RCC 7860 (cell line): ENCODE measurements around the gene SLC34A1.

ENCODE experiments used
- DNase-seq: peaks from one replicate; pipeline ENCODE4 v3.0.0-alpha.2; 2015; ENCODE audit warnings: low spot score
- FAIRE-seq: peaks from 2 replicates; lab custom pipeline; 2012; peaks lifted over from hg19 to GRCh38; lab: Jason Lieb, UNC

SLC34A1 gene

DNA sequence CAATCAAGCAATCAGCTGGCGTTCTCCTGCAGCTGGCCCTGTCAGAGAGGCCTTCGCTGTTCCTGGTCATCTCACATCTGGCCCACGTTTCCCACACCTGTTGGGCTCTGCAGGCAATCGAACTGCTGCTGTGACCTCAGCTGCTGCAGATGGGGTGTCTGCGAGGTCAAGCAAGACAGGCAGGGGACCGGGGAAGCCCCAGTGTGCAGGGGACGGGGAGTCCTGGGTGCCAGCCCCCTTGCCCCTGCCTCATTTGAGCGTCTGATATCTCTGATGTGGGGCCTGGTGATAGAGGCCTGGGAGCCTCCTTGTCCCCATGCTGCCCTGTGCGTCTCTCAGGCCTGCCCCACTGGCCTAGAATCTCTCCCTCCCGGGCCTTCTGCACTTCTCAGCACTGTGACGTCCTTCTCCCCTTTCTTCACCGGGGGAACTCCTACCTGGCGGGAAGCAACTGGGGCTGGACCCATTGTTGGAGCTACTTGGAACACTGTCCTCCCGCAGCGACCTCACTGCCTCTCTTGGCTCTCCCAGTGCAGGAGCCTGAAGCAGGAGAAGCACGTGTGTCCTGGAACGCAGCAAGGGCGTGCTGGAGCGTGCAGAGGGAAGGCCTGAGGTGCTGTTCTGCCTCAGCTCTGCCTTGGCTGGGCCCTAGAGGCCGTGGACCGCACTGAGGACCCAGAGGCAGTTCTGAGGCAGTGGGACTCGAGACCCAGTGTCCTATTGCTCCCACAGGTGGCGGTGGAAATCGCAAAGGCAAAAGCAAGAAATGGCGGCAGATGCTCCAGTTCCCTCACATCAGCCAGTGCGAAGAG lies 46.1 kb downstream of the SLC34A1 start:
- no peak for FAIRE-seq
- no peak for DNase-seq

DNA sequence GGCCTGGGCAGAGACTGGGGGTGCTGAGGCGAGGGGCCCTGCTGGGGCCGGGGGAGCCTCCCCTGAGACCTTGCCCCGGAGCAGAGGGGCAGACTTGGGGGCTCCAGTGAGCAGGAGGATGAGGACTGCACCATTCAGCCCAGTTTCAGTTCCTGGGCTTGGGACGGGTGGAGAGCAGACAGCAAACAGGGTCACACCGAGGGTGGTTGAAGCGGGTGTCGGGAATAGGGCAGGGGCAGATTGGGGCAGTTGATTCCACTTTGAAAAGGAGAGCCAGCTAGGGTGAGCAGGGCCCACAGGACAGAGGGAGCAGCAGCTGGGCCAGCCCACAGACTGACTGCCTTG lies 46.7 kb downstream of the SLC34A1 start:
- DNase-seq = no peak
- no peak for FAIRE-seq

DNA sequence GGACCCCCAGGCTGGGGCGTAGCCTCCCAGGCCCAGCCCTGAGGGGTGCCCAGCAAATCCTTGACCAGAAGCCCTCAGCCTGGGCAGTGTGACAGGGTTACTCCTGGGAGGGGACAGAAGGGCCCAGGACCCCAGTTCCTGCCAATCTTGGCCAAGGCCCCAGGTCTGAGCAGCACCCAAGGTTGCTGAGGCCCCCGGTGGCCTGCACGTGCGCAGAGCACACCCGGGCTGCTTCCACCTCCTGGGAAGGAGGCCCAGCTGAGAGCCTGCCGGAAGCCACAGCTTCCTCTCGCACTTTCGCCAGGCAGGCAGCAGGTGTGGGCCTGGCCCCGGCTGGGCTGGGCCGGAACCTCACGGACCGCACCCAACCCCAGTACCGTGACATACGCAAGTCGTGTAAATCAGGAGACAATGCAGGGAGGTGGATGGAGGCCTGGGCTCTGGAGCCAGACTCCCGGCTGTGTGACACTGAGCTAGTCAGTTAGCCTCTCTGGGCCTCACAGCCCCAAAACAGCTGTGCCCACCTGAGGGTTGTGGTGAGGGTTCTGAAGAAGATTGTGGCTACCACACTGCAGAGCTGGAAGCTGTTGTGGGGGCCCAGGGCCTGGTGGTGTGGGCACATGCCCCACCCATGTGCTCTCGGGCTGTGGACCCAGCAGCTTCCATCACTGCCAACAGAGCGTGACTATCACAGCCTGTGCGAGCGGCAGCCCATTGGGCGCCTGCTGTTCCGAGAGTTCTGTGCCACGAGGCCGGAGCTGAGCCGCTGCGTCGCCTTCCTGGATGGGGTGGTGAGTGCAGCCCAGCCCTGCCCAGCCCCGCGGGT lies 47.3 kb downstream of the SLC34A1 start:
- FAIRE-seq = no peak
- DNase-seq = no peak

DNA sequence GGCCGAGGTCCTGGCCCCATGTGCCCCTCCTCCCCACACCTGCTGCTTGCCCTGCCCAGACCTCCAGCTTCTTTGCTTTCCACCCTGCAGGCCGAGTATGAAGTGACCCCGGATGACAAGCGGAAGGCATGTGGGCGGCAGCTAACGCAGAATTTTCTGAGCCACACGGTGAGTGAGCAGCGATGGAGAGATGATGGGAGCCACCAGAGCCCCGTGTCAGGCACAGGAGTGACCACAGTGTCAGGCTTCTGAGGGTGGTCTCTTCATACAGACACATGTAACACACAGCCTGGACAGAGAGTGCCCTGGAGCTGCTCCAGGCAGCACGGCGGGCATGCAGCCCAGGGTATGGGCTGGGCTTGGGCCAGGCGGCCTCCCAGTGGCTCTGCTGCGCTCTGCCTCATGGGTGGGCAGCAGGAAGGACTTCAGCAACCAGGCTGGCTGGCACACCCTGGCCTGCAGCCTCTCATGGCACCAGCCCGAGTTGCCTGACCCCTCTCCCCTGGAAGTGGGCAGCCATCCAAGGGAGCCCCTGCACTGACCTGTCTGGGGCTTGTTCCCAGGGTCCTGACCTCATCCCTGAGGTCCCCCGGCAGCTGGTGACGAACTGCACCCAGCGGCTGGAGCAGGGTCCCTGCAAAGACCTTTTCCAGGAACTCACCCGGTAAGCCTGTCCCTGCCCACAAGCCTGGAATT lies 48.1 kb downstream of the SLC34A1 start:
- FAIRE-seq (no peak), DNase-seq (no peak)

DNA sequence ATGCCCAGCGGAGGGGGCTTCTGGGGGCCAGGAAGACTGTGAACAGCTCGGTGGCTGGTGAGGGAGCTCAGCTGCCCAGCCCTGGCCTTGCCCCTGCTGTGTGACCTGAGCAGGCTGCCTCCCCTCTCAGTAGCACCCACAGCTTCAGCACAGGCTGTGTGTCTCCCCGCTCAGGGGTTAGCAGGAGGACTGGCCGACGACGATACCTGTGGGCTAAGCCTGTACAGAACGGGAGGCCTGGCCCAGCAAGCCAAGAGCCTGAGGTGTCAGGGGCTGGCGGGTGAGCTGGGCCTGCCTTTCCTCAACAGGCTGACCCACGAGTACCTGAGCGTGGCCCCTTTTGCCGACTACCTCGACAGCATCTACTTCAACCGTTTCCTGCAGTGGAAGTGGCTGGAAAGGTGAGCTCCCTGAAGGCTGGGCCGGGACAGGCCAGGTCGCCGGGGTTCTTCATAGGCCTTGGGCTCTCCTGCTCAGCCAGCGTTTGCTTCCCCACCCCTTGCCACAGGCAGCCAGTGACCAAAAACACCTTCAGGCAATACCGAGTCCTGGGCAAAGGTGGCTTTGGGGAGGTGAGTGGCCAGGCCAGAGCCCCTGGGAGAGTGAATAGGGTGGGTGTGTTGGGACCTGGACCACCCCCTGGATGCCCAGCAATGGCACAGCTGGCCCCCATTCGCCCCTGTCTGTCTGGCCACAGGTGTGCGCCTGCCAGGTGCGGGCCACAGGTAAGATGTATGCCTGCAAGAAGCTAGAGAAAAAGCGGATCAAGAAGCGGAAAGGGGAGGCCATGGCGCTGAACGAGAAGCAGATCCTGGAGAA lies 48.8 kb downstream of the SLC34A1 start:
- DNase-seq (no peak), FAIRE-seq (no peak)

DNA sequence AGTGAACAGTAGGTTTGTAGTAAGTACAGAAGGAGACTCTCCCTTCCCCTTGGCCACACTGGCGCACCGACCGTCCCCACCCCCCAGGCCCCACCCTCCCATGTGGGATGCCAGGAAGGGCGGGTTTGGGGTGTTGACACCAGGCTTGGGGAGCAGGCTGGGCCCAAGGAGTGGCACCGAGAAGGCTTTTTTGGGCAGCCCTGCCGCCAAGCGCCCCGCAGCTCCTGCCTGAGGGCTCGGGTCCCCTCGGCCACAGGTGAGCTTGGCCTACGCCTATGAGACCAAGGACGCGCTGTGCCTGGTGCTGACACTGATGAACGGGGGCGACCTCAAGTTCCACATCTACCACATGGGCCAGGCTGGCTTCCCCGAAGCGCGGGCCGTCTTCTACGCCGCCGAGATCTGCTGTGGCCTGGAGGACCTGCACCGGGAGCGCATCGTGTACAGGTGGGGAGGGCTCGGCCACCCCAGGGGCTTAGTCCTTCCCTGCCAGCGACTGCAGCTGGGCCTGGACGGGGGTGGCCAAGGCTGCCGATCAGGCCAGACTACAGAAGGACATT lies 49.5 kb downstream of the SLC34A1 start:
- DNase-seq = no peak
- no peak for FAIRE-seq

DNA sequence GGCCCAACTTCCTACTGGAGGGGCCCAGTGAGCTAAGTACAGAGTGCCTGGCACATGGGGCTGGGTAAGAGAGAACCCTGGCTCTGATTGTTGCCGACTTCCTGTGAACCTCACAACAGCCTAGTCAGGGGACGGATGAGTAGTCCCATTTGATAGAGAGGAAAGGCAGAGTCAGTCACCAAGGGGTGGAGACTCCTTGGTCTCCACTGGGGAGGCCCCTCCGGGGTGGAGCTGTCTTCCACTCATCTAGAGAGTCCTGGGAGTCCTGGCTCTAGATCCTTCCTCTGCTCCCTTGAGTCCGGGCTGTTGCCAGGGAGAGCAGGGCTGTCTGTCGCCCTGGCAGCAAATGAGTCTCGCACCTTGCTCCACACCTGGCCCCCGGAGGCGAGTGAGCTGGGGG lies 50.2 kb downstream of the SLC34A1 start:
- DNase-seq (peak; percentile 69), FAIRE-seq (no peak)

DNA sequence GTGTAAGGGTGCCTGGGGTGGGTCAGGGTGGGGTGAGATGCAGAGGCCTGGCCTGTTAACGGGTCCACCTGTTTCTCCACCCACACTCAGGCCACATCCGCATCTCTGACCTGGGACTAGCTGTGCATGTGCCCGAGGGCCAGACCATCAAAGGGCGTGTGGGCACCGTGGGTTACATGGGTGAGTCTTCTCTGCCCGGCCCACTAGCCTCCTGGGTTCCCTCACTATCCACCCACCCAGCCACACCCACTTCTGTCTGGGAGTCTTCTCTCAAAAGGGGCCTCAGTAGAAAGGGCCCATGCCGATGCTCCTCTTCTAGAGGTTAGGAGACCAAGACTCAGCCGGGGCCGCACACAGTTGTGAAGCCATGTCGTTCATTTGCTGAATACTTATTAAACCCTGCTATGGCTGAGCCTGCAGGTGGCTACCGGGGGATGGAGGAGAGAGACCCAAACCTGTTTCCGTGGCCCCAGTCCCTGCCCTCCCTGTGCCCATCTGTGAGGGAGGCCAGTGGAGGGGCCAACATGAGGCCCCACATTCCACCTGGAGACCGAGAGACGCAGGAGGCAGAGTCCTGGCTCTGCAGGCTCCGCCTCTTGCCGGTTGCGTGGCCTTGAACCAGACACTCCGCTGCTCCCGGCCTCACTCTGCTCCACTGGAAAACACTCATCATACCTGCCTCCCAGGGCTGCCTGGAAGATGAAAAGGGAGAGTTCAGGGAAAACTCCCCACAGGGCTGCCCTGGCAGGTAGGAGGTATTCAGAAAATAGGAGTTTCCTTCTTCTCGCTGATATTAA lies 50.9 kb downstream of the SLC34A1 start:
- no peak for DNase-seq
- FAIRE-seq = no peak

DNA sequence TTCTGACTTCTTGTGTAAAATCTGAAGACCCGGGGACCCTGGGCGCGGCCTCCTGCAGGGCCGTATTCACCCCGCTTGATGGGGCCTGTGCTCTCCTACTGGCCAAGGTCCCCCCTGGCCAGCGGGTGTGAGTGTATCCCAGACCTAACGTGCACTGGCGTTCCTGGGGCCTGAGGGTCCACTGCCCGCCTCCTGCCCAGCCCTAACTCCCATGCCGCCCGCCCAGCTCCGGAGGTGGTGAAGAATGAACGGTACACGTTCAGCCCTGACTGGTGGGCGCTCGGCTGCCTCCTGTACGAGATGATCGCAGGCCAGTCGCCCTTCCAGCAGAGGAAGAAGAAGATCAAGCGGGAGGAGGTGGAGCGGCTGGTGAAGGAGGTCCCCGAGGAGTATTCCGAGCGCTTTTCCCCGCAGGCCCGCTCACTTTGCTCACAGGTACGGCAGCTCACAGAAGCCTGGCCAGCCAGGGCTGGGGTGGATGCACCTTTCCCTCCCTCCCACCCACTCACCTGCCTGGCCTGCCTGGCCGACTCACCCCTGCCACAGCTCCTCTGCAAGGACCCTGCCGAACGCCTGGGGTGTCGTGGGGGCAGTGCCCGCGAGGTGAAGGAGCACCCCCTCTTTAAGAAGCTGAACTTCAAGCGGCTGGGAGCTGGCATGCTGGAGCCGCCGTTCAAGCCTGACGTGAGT lies 51.8 kb downstream of the SLC34A1 start:
- no peak for DNase-seq
- no peak for FAIRE-seq

DNA sequence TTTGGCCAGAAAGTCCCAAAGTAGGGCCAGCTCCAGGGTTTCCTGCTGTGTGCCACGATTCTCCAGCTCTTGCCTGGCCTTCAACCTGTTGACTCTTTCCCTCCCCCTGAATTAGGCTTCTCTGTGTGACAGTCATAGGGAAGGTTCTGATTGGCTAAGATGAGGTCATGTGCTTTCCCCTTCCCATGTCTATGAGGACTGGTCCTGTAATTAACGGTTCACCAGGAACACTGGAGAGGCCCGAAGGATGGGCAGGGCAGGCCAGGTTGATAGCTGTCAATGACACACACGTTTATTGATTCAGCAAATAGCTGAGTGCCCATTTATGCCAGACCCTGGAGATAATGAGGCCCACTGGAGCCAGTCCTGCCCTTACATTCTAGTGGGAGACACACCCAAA lies 53.4 kb downstream of the SLC34A1 start:
- DNase-seq = no peak

DNA sequence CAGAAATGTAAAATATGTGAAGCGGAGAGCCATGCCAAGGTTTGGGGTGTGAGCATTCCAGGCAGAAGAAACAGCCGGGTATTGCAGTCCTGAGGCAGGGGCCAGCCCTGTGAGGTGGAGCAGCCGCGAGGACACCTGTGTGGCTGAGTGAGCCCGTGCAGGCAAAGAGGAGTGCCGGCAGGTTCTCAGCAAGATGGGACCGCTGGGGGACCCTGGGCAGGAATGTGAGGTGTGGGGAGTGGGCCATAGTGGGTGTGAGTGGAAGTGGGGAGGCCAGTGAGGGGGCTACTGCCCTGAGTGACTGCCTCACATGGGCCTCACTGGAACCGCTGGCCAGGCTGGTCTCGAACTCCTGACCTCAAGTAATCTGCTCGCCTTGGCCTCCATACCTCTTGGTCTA lies 54.2 kb downstream of the SLC34A1 start:
- DNase-seq (no peak), FAIRE-seq (no peak)

More for the DNA sequence above, 53.4 kb downstream of the SLC34A1 start:
- FAIRE-seq = no peak

DNA sequence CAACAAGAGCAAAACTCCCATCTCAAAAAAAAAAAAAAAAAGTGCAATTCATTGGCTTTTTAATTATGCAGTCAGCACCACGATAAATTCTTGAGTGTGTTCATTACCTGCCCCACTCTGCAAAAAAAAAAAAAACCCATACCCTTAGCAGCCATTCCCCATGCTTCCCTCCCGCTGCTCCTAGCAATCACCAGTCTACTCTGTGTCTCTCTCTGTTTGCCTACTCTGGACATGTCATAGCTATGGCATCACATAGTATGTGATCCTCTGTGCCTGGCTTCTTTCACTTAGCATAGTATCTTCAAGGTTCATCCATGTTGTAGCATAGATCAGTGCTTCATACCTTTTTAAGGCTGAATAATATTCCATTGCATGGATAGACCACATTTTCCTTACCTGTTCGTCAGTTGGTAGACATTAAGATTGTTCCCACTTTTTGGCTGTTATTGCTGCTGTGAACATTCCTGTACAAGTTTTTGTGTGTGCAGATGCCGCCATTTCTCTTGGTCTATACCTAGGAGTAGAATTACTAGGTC lies 55.4 kb downstream of the SLC34A1 start:
- DNase-seq (no peak), FAIRE-seq (no peak)

DNA sequence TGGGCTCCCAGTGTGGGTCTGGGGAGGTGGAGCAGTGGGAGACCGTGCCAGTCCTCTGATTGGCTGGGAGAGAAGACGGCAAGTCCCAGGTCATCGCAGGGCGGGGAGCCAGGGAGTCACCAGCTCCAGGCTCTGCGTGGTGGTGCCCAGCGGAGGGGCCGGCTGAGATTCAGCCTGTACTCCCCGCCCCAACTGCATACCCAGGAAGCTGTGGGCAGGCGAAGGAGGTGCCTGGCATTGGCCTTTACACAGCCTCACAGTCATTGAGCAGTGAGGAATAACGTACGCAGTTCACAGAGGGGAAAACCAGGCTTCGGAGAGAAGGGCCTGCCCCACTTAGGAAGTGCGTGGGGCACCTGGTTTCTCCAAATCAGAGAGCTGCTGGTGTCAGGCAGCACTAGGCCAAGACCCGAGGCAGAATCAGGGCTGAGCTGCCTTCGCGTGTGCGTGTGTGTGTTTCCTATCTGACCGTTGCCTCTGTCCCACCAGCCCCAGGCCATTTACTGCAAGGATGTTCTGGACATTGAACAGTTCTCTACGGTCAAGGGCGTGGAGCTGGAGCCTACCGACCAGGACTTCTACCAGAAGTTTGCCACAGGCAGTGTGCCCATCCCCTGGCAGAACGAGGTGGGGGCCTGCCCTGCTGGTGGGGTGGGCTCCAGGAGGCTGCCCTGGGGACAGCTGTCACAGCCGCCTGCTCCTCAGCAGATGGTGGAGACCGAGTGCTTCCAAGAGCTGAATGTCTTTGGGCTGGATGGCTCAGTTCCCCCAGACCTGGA lies 56.2 kb downstream of the SLC34A1 start:
- DNase-seq (no peak), FAIRE-seq (no peak)

DNA sequence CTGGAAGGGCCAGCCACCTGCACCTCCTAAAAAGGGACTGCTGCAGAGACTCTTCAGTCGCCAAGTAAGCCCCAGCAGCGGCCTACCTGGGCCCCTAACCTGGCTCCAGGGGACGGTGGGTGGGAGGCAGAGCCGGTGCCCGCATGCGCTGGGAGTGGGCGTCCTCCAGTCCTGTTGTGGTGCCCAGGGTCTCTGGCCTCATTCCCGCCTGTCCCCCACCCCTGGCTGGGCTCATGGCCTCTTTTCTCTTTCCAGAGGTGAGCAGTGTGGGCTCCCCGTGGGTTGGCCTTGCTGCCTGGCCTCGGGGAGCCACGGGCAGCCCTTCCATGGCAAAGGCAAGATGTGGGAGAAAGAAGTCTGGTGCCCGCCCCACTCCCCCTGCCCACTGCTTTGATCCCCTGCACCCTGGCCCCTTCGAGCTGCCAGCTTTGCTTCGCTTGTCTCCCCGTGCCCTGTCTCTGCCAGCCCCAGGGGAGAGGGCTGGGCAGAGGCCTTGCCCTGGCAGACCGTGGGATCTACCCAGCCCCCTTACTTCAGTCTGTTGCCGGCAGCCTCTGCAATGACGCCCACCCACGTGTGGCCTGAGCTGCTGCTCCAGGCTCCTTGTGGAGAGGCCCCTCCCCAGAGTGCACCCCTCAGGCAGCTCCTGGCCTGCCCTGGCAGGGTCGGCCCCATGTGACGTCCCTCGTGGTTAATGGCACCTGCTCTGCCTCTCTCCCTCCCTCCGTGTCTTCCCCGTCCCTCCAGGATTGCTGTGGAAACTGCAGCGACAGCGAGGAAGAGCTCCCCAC lies 57.0 kb downstream of the SLC34A1 start:
- FAIRE-seq (no peak), DNase-seq (no peak)

DNA sequence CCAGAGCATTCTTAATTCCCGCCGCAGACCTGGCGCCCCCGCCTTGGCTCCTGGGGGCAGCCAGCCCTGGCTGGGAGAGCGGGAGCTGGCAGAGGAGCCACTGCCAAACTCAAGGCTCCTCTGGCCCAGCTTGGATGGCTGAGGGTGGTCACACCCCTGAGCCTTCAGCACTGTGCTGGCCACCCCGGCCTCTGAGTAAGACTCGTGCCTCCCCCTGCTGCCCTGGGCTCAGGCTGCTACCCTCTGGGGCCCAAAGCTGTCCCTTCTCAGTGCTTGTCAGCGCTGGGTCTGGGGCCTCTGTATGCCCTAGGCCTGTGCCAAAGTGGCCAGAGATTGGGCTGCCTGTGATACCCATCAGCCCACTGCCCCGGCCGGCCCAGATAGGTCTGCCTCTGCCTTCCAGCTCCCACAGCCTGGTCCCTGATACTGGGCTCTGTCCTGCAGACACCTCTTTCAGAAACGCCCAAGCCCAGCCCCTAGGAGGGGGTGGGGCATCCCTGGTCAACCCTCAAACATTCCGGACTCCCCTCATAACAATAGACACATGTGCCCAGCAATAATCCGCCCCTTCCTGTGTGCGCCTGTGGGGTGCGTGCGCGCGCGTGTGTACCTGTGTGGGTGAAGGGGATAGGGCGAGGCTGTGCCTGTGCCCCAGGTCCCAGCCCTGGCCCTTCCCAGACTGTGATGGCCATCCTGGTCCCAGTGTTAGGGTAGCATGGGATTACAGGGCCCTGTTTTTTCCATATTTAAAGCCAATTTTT lies 58.0 kb downstream of the SLC34A1 start:
- DNase-seq (no peak), FAIRE-seq (no peak)

DNA sequence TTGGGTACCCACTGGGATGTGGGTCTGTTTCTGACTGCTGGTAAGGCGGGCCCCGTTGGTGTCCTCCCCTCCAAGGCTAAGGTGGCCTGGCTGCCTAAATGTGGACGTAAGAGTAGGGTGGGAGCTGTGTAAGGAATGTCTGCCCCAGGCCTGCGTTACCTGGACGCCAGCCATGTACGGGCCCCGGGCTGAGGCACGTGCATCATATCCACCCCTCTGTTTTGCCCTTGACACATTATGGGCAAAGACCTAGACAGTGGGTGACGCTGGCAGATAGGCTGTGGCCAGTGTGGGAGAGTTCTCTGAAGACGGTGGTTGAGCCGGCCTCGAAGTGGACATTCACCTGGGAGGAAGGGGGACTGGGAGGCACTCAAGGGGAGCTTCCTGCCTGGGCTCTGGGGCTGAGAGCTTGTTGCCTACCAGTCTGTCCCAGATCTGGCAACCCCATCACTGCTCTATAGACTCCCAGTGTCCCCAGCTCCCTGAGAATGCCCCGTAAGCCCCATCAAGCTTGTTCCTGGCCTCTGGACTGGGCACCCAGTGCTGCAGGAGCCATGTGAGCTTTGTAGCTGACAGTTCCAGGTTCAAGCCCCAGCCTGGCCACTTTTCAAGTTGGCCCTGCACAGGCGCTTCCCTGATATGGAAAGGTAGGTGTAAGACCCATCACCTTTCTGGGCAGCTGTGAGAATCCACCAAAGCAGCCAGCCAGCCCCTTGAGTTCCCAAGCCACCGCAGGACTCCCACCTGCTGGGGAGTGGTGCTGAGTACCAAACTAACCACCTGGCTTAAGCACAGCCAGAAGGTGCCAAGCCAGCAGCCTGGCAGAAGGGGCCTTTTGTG lies 59.1 kb downstream of the SLC34A1 start:
- DNase-seq (no peak), FAIRE-seq (no peak)
